Hepatocyte (in vitro differentiated cells): Measurements from ENCODE around the gene TTC9C. TPM values are rescaled to one million over a fixed set of nuclear protein-coding genes. Genes with fewer than 3 reads are reported as not detected.

ENCODE experiments used
- DNase-seq: peaks from one replicate; pipeline ENCODE4 v3.0.0-alpha.2; 2016; ENCODE audit warnings: low spot score
- H2AFZ ChIP-seq: fragments of 200-600 bp; sonication (generic); 2 replicates; pipeline ENCODE4 v1.6.0; 2016; ENCODE audit warnings: antibody characterized with exemption, mild to moderate bottlenecking
- H3K27ac ChIP-seq: fragments of 200-600 bp; sonication (generic); 2 replicates; pipeline ENCODE4 v1.5.1; 2016; ENCODE audit warnings: mild to moderate bottlenecking
- H3K27me3 ChIP-seq: fragments of 200-600 bp; sonication (generic); 2 replicates; pipeline ENCODE4 v1.6.1; 2016
- H3K36me3 ChIP-seq: fragments of 200-600 bp; sonication (generic); replicated peaks from 2 replicates; pipeline ENCODE4 v1.5.1; 2016; ENCODE audit warnings: low read depth; ENCODE audit not compliant: insufficient read depth
- H3K4me1 ChIP-seq: fragments of 200-600 bp; sonication (generic); 2 replicates; pipeline ENCODE4 v1.5.1; 2016; ENCODE audit warnings: mild to moderate bottlenecking, moderate library complexity; ENCODE audit not compliant: insufficient read depth
- H3K4me2 ChIP-seq: fragments of 200-600 bp; sonication (generic); 2 replicates; pipeline ENCODE4 v1.6.0; 2016
- H3K4me3 ChIP-seq: fragments of 200-600 bp; sonication (generic); 2 replicates; pipeline ENCODE4 v1.5.1; 2016; ENCODE audit warnings: mild to moderate bottlenecking
- H3K79me2 ChIP-seq: fragments of 200-600 bp; sonication (generic); 2 replicates; pipeline ENCODE4 v1.6.0; 2017; ENCODE audit warnings: mild to moderate bottlenecking
- H3K9me2 ChIP-seq: fragments of 200-600 bp; sonication (generic); replicated peaks from 2 replicates; pipeline ENCODE4 v1.6.0; 2017; ENCODE audit warnings: mild to moderate bottlenecking; ENCODE audit not compliant: insufficient read depth
- H3K9me3 ChIP-seq: fragments of 200-600 bp; sonication (generic); 2 replicates; pipeline ENCODE4 v1.5.1; 2016; ENCODE audit warnings: low read depth, mild to moderate bottlenecking
- H4K20me1 ChIP-seq: fragments of 200-600 bp; sonication (generic); 2 replicates; pipeline ENCODE4 v1.6.0; 2016; ENCODE audit warnings: mild to moderate bottlenecking; ENCODE audit not compliant: insufficient read depth, poor library complexity, severe bottlenecking
- EZH2 ChIP-seq: fragments of 200-600 bp; sonication (generic); IDR thresholded peaks from 2 replicates; pipeline ENCODE4 v1.6.1; 2016; ENCODE audit warnings: antibody characterized with exemption, mild to moderate bottlenecking, borderline replicate concordance
- EZH2phosphoT487 ChIP-seq: fragments of 200-600 bp; sonication (generic); IDR thresholded peaks from one replicate; pipeline ENCODE4 v1.6.1; 2018; ENCODE audit warnings: antibody characterized with exemption, mild to moderate bottlenecking, low read depth, moderate library complexity; ENCODE audit not compliant: unreplicated experiment, severe bottlenecking
- WGBS: methylation state at CpG from one replicate; pipeline ENCODE4 v1.1.6; 2016; ENCODE audit warnings: low lambda C conversion rate; ENCODE audit errors: missing lambda C conversion rate; 5-methylcytosine and 5-hydroxymethylcytosine counted together
- polyA plus RNA-seq: library from polyadenylated mRNA; unstranded; fragments of >200 nt; fragmentation: Nextera tagmentation; extraction: Ambion mirVana; gene quantifications from 2 replicates; pipeline ENCODE4 v1.2.1, GENCODE V29; 2016
- total RNA-seq: library from RNA; depleted of rRNA; stranded (reverse); fragments of >200 nt; gene quantifications from 2 replicates; pipeline ENCODE4 v1.2.3, GENCODE V29; 2014
- TF ChIP-seq, protein P1 (sequence below): fragments of 200-600 bp; sonication (generic); IDR thresholded peaks from 2 replicates; pipeline ENCODE4 v1.5.1; 2016; ENCODE audit warnings: antibody characterized with exemption, mild to moderate bottlenecking; ENCODE audit not compliant: poor library complexity

Gene TTC9C
- total and polyA plus RNA-seq, 2 experiments from 2014 or later, result 26.3 to 35.4 TPM

DNA sequence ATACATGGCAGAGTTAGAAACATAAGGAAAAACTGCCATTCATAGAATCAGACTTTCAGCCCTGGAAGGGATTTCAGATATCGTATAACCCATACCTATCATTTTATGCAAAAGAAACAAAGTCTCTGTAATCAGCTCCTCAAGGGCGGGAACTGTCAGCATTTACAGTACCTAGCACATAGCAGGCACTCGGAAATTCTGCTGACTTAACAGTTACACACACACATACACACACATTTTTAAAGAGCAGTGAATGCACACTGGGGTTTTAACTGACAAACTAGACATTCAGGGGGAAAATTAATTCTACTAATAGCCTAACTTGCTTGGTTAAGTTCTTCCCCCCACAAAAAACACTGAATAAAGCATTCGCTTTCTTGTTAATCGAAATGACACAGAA is 12.1 kb upstream of the TTC9C start:
- Histone ChIP-seq H3K4me3 (no peak overlapping the region), H3K36me3 (no peaks in the 10 kb centered on the region), H3K79me2 (peaks cover 58% of the 10 kb centered on the region), H4K20me1 (peaks cover 4% of the 10 kb centered on the region), H3K27ac (no peak overlapping the region), H3K27me3 (no peaks in the 10 kb centered on the region), H2AFZ (no peak overlapping the region), H3K9me2 (no peaks in the 10 kb centered on the region), H3K9me3 (no peaks in the 10 kb centered on the region), H3K4me2 (no peak overlapping the region), H3K4me1 (peaks cover 22% of the 10 kb centered on the region)
- DNase-seq, result no peak
- TF ChIP-seq EZH2 (no peak), EZH2phosphoT487 (no peak)
- TF ChIP-seq, protein P1, sequence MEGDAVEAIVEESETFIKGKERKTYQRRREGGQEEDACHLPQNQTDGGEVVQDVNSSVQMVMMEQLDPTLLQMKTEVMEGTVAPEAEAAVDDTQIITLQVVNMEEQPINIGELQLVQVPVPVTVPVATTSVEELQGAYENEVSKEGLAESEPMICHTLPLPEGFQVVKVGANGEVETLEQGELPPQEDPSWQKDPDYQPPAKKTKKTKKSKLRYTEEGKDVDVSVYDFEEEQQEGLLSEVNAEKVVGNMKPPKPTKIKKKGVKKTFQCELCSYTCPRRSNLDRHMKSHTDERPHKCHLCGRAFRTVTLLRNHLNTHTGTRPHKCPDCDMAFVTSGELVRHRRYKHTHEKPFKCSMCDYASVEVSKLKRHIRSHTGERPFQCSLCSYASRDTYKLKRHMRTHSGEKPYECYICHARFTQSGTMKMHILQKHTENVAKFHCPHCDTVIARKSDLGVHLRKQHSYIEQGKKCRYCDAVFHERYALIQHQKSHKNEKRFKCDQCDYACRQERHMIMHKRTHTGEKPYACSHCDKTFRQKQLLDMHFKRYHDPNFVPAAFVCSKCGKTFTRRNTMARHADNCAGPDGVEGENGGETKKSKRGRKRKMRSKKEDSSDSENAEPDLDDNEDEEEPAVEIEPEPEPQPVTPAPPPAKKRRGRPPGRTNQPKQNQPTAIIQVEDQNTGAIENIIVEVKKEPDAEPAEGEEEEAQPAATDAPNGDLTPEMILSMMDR, result no peak
- 92% methylated on average over 5 of the region's 5 CpGs for WGBS

DNA sequence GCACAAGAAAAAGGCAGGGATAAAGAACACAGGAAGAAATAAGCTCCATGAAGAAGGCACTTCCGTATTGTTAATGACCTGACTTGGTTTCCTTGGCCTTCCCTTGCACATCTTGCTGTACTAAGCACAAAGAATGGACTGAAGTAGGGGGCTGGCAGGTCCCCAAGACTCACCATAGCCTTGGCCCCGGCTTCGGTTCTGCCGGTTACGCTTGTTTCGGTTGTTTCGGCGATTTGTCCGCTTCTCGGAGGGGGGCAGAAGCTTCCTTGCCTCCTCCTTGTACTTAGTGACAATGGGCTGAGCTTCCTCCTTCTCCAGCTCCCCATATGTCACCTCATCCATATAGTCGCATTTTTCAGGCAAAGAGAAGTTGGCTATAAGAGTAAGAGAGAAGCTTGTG is 11.5 kb upstream of the TTC9C start:
- 98% methylated on average over 11 of the region's 11 CpGs for WGBS

DNA sequence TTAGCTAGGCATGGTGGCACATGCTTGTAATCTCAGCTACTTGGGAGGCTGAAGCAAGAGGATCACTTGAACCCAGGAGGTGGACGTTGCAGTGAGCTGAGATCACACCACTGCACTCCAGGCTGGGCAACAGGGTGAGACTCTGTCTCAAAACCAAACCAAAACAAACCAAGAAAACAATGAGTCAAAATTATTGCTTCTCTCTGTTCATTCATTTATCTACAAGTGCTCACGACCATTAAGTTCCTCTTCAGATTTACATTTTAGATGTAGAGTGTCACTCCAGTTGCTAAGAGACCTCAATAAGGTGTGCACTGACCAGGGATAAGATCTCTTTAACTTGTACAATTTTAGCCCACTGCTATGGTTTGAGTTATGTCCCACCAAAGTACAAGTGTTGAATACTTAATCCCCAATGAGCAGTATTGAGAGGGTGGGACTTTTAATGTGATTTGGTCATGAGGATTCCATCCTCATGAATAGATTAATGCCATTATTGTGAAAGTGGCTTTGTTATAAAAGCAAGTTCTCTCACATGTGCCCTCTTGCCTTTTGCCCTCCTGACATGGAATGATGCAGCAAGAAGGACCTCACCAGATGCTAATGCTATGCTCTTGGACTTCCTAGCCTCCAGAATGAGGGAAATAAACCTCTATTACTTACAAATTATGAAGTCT is 8.8 kb upstream of the TTC9C start:
- TF ChIP-seq EZH2phosphoT487 (no peak), EZH2 (no peak)
- TF ChIP-seq, protein P1, result no peak
- DNase-seq, result no peak
- Histone ChIP-seq H3K9me3 (no peaks in the 10 kb centered on the region), H3K79me2 (peaks cover 90% of the 10 kb centered on the region), H2AFZ (no peak overlapping the region), H3K4me3 (no peak overlapping the region), H3K4me1 (peaks cover 12% of the 10 kb centered on the region), H3K27me3 (no peaks in the 10 kb centered on the region), H4K20me1 (peaks cover 26% of the 10 kb centered on the region), H3K4me2 (no peak overlapping the region), H3K36me3 (peaks cover 12% of the 10 kb centered on the region), H3K9me2 (no peaks in the 10 kb centered on the region), H3K27ac (no peak overlapping the region)
- WGBS, result 96% methylated on average over 2 of the region's 2 CpGs

More for the DNA sequence above, 11.5 kb upstream of the TTC9C start:
- no peak for DNase-seq
- H3K79me2 ChIP-seq, result peaks cover 64% of the 10 kb centered on the region
- H3K36me3 ChIP-seq, result peaks cover 5% of the 10 kb centered on the region
- no peaks in the 10 kb centered on the region for H3K9me3 ChIP-seq
- no peak overlapping the region for H2AFZ ChIP-seq
- H4K20me1 ChIP-seq, result peaks cover 4% of the 10 kb centered on the region
- TF ChIP-seq EZH2phosphoT487 (no peak), EZH2 (no peak)
- TF ChIP-seq, protein P1, result no peak
- no peak overlapping the region for H3K27ac ChIP-seq
- H3K4me2 ChIP-seq, result no peak overlapping the region
- no peak overlapping the region for H3K4me3 ChIP-seq
- peaks cover 22% of the 10 kb centered on the region for H3K4me1 ChIP-seq
- no peaks in the 10 kb centered on the region for H3K27me3 ChIP-seq
- no peaks in the 10 kb centered on the region for H3K9me2 ChIP-seq
